GM19043 (cell line): ENCODE measurements around the gene BASP1.
"Not testable (repeated sequence)": the region's sequence is repeated elsewhere in the genome, so short reads cannot be mapped to it uniquely, and the experiment has no call there.

ENCODE experiments used
- ATAC-seq: cut with Tn5 transposase; IDR thresholded peaks from one replicate; pipeline ENCODE4 v1.9.1; 2021; ENCODE audit warnings: low read depth; ENCODE audit not compliant: unreplicated experiment

The BASP1 gene

GRCh38 chr5:17249029-17249634, 31.7 kb downstream of the BASP1 start:
- ATAC-seq: no peak

GRCh38 chr5:17249841-17250240, 32.4 kb downstream of the BASP1 start:
- ATAC-seq: not testable (repeated sequence)

GRCh38 chr5:17252543-17252942, 35.1 kb downstream of the BASP1 start:
- ATAC-seq: no peak

GRCh38 chr5:17255471-17256021, 38.1 kb downstream of the BASP1 start:
- peak; percentile 63 for ATAC-seq

GRCh38 chr5:17256171-17256570, 38.7 kb downstream of the BASP1 start:
- ATAC-seq: no peak

- no peak for ATAC-seq
These were observed 39.4 kb downstream of the BASP1 start for GRCh38 chr5:17256839-17257238.

GRCh38 chr5:17257705-17258273, 40.4 kb downstream of the BASP1 start:
- ATAC-seq: peak; percentile 52

- ATAC-seq: no peak
These were observed 41.0 kb downstream of the BASP1 start for GRCh38 chr5:17258431-17258830.

GRCh38 chr5:17259012-17259411, 41.6 kb downstream of the BASP1 start:
- ATAC-seq: not testable (repeated sequence)

GRCh38 chr5:17259630-17260257, 42.3 kb downstream of the BASP1 start:
- ATAC-seq: no peak

GRCh38 chr5:17260549-17260948, 43.1 kb downstream of the BASP1 start:
- ATAC-seq: no peak

GRCh38 chr5:17261075-17261474, 43.6 kb downstream of the BASP1 start:
- ATAC-seq: no peak

GRCh38 chr5:17265041-17265440, 47.6 kb downstream of the BASP1 start:
- no peak for ATAC-seq

- no peak for ATAC-seq
These were observed 49.7 kb downstream of the BASP1 start for GRCh38 chr5:17267106-17267505.

GRCh38 chr5:17269201-17269600, 51.8 kb downstream of the BASP1 start:
- peak; percentile 80 for ATAC-seq

- no peak for ATAC-seq
These were observed 54.7 kb downstream of the BASP1 start for GRCh38 chr5:17272111-17272510.

GRCh38 chr5:17275289-17276158, 58.1 kb downstream of the BASP1 start:
- no peak for ATAC-seq

- ATAC-seq: peak; percentile 75
These were observed 59.0 kb downstream of the BASP1 start for GRCh38 chr5:17276445-17276844.

GRCh38 chr5:17277907-17278306, 60.5 kb downstream of the BASP1 start:
- ATAC-seq: no peak

- no peak for ATAC-seq
These were observed 61.5 kb downstream of the BASP1 start for GRCh38 chr5:17278931-17279330.

- no peak for ATAC-seq
These were observed 62.1 kb downstream of the BASP1 start for GRCh38 chr5:17279487-17279886.
